ENCODE results near the gene CCDC186. TPM values are rescaled to one million over a fixed set of nuclear protein-coding genes. Genes with fewer than 3 reads are reported as not detected.
A peak's percentile ranks its signal among the peaks of the same experiment; 100 is the strongest.

The CCDC186 gene
- 41.2 TPM for total RNA-seq

- DNase-seq, result peak; percentile 95
Observed at GRCh38 chr10:114173921-114174694, at the start of gene CCDC186. TSS of gene CCDC186 (minus strand) at chr10:114174203. CDS start at chr10:114163268, 10,935 bp downstream.

GRCh38 chr10:114223066-114223465 lies 49.1 kb upstream of the CCDC186 start:
- DNase-seq, result no peak

GRCh38 chr10:114221235-114221634 lies 47.2 kb upstream of the CCDC186 start:
- no peak for DNase-seq

- DNase-seq, result no peak
Observed at GRCh38 chr10:114220281-114220680, 46.3 kb upstream of the CCDC186 start.

GRCh38 chr10:114215033-114215432 lies 41.0 kb upstream of the CCDC186 start:
- DNase-seq, result no peak

- no peak for DNase-seq
Observed at GRCh38 chr10:114212153-114212552, 38.1 kb upstream of the CCDC186 start.

GRCh38 chr10:114208351-114208750 lies 34.3 kb upstream of the CCDC186 start:
- peak; percentile 5 for DNase-seq

- DNase-seq, result no peak
Observed at GRCh38 chr10:114207349-114207748, 33.3 kb upstream of the CCDC186 start.

- no peak for DNase-seq
Observed at GRCh38 chr10:114206902-114207301, 32.9 kb upstream of the CCDC186 start.

- DNase-seq, result no peak
Observed at GRCh38 chr10:114202812-114203211, 28.8 kb upstream of the CCDC186 start.

- no peak for DNase-seq
Observed at GRCh38 chr10:114199239-114199638, 25.2 kb upstream of the CCDC186 start.

- no peak for DNase-seq
Observed at GRCh38 chr10:114195079-114195478, 21.1 kb upstream of the CCDC186 start.

- DNase-seq, result no peak
Observed at GRCh38 chr10:114189700-114190099, 15.7 kb upstream of the CCDC186 start.

GRCh38 chr10:114188900-114189299 lies 14.9 kb upstream of the CCDC186 start:
- no peak for DNase-seq

- DNase-seq, result no peak
Observed at GRCh38 chr10:114188001-114188400, 14.0 kb upstream of the CCDC186 start.

- DNase-seq, result no peak
Observed at GRCh38 chr10:114184276-114184675, 10.3 kb upstream of the CCDC186 start.

- no peak for DNase-seq
Observed at GRCh38 chr10:114183563-114183962, 9.6 kb upstream of the CCDC186 start.

- peak; percentile 75 for DNase-seq
Observed at GRCh38 chr10:114181971-114182370, 8.0 kb upstream of the CCDC186 start.

GRCh38 chr10:114180937-114181336 lies 6.9 kb upstream of the CCDC186 start:
- no peak for DNase-seq

GRCh38 chr10:114179747-114180146 lies 5.7 kb upstream of the CCDC186 start:
- no peak for DNase-seq

- no peak for DNase-seq
Observed at GRCh38 chr10:114179148-114179547, 5.1 kb upstream of the CCDC186 start, which contains the start of gene TDRD1. TSS of gene TDRD1 (plus strand) at chr10:114179353. CDS start at chr10:114187832, 8,479 bp downstream.

GRCh38 chr10:114176511-114176910 lies 2.5 kb upstream of the CCDC186 start:
- no peak for DNase-seq

GRCh38 chr10:114175667-114176066 lies 1.7 kb upstream of the CCDC186 start:
- no peak for DNase-seq

GRCh38 chr10:114174695-114175188 lies 739 bp upstream of the CCDC186 start:
- no peak for DNase-seq
